Measurements from ENCODE around the gene SUV39H1. TPM values are rescaled to one million over a fixed set of nuclear protein-coding genes. Genes with fewer than 3 reads are reported as not detected.

Gene SUV39H1
- total and polyA plus RNA-seq, 9 of the 15 experiments (the other 6 are each of a cell fraction or from before 2014, with no cell fraction given): 4.7 to 34.7 (median 17.9) TPM

- no peak for TF ChIP-seq REST (IDR thresholded peaks at IDR 0.05; ENCODE audit: borderline replicate concordance)
- TF ChIP-seq REST (CRISPR knock-in tag; IDR thresholded peaks at IDR 0.05; ENCODE audit: low read depth): no peak
- TF ChIP-seq ATF7 (IDR thresholded peaks at IDR 0.05): no peak
- TF ChIP-seq RBM22 (IDR thresholded peaks at IDR 0.05; ENCODE audit: low read depth, low read length, poor library complexity, severe bottlenecking): no peak
- no peak for TF ChIP-seq ZNF445 (CRISPR knock-in tag; IDR thresholded peaks at IDR 0.05; ENCODE audit: low read depth)
- no peak for TF ChIP-seq ZNF143 (CRISPR knock-in tag; IDR thresholded peaks at IDR 0.05)
- TF ChIP-seq PHF8 (IDR thresholded peaks at IDR 0.05; ENCODE audit: borderline replicate concordance, low read length): peak; percentile 22; the same call in 1 of the 2 replicates
- no peak for TF ChIP-seq U2AF1 (optimal IDR thresholded peaks at IDR 0.05; ENCODE audit: low read depth, low read length)
- no peak for TF ChIP-seq ARID2 (IDR thresholded peaks at IDR 0.05)
- no peak for TF ChIP-seq CCAR2 (IDR thresholded peaks at IDR 0.05; ENCODE audit: low read depth, low read length)
- TF ChIP-seq ZNF609 (CRISPR knock-in tag; IDR thresholded peaks at IDR 0.05; ENCODE audit: borderline replicate concordance): no peak
- no peak for TF ChIP-seq NELFE (IDR thresholded peaks at IDR 0.05; ENCODE audit: insufficient read depth, insufficient read length)
- peak; percentile 59; the same call in 1 of the 2 replicates for TF ChIP-seq POLR2G (IDR thresholded peaks at IDR 0.05; ENCODE audit: low read depth, low read length)
- peak; percentile 89 for TF ChIP-seq E2F3 (CRISPR knock-in tag; IDR thresholded peaks at IDR 0.05)
- no peak for TF ChIP-seq ZKSCAN3 (CRISPR knock-in tag; IDR thresholded peaks at IDR 0.05)
- TF ChIP-seq HDAC6 (IDR thresholded peaks at IDR 0.05; ENCODE audit: low read depth, low read length): no peak
Measured at GRCh38 chrX:48696909-48697727, 584 bp downstream of the SUV39H1 start (continued).

Measured in K562 (cell line).